Jurkat, Clone E6-1 (cell line): ENCODE data around the gene SGSM1.

Source experiments
- DNase-seq: peaks from one replicate; pipeline ENCODE4 v3.0.0-alpha.2; 2011; ENCODE audit warnings: low read depth, low spot score
- H3K4me3 ChIP-seq: 2 replicates; pipeline ENCODE4 v1.5.1; 2011; ENCODE audit warnings: mild to moderate bottlenecking, low read length, control low read depth, moderate library complexity

Gene SGSM1

DNA sequence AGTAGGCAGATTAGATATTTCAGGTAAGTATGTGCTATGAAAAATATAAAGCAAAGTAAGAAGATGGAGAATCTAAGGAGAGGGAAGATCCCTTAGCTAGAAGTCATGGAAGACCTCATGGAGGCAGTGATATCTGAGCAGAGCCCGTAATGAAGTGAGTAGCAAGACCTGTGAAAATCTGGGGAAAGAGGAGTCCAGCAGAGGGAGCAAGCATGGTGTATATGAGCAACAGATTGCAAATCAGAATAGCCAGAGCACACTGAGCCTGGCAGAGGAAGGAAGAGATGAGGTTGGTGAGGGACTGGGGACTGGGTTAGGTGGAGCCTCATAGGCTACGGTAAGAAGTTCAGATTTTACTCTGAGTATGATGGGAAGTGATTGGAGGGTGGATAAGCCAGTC lies 131.1 kb downstream of the SGSM1 start:
- H3K4me3 ChIP-seq, result no peak overlapping the region
- DNase-seq, result peak; percentile 36

DNA sequence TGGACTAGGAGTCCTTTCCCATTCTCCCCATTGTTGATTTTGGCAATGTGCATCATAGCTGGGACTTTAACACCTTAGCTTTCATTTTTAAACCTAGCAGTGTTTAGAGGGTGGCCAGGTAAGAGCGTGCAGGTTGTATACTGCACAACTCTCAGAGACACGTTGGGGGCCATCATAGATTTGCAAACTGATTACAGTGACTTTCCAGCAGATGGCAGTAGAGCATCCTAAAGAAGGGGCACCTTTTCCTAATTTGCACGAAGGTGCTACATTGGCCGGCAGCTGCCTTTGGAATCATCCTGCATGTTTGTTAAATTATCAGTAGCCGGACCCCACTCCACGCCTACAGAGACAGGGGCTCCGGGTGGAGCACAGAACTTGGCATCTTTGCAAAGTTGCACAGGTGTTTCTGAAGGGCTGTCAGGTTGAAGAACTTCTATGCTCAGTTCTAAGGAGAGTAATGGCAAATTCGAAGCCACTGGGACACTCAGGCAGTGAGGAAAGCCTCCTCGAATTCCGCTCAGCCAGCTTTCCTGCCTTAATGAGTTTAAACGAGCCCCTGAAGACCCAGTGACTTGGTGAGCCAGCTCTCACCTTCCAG lies 132.8 kb downstream of the SGSM1 start:
- peak; percentile 47 for DNase-seq
- H3K4me3 ChIP-seq, result no peak overlapping the region

DNA sequence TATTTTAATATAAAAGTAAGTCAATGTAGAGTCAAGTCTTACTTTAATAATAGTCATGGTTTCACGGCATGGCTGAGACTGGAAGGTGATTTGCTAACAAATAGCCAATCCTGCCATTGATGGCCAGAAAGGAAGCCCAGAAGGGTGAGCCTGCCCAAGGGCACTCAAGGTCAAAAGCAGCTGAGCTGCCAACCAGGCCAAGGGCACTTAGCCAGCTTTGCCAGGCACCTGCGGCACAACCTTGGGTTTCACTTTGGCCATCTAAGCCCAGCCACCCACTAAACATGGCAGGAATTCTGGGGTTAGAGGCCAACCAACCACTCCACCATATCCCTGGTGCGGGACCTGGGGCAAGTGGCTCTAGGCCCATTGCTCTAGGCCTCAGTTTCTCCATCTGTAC lies 136.3 kb downstream of the SGSM1 start:
- DNase-seq, result no peak
- no peak overlapping the region for H3K4me3 ChIP-seq

DNA sequence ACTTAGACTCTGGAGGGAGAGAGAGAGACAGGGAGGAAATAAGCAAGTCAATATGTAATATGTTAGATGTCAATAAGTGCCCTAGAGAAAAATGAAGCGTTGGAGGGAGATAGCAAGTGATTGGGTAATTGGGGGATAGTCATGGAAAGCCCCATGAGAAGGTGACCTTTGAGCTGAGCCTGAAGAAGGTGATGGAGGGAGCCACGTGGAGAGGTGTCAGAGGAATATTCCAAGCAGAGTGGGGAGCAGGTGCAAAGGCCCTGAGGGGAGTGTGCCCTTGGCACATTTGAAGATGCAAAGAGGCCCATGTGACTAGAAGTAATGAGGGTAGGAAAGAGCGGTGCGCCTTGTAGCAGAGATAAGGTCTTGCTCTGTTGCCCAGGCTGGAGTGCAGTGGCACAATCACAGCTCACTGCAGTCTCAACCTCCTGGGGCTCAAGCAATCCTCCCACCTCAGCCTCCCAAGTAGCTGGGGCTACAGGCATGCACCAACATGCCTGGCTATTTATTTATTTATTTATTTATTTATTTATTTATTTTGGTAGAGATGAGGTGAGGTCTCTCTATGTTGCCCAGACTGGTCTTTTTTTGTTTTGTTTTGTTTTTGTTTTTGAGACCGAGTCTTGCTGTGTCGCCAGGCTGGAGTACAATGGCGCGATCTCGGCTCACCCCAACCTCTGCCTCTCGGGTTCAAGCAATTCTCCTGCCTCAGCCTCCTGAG lies 138.4 kb downstream of the SGSM1 start:
- DNase-seq, result no peak
- no peak overlapping the region for H3K4me3 ChIP-seq

DNA sequence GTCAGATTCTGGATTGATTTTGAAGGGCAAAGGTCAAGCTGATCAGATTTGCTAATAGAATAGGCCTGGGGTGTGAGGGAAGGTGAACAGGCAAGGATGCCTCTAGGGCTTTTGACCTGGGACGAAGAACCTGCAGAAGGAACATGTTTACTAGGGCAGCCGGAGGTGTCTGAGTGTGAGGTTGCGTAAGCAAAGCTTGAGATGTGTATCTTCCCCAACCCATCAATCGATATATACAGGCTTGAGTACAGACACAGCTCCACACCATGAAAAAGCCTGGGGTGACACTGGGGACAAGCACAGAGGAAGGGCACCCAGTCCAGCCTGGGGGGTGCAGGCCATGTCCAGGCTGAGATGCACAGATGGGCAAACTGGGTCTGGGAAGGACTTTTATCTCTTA lies 139.4 kb downstream of the SGSM1 start:
- no peak for DNase-seq
- H3K4me3 ChIP-seq, result no peak overlapping the region

DNA sequence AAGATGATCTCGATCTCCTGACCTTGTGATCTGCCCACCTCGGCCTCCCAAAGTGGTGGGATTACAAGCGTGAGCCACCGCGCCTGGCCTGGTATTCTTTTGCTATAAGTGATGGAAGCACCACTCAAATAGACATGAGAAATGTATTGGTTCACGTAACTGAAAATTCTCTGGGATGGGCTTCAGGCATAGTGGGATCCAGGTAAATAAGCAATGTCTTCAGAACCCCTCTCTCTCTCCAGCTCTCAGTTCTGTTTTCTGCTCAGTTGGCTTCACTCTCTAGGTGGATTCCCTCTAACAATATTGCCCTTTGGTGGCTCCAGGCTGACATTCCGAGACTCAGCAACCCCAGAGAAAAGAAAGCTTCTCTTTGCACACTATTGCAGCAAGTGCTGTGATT lies 141.4 kb downstream of the SGSM1 start:
- no peak overlapping the region for H3K4me3 ChIP-seq
- DNase-seq, result no peak

DNA sequence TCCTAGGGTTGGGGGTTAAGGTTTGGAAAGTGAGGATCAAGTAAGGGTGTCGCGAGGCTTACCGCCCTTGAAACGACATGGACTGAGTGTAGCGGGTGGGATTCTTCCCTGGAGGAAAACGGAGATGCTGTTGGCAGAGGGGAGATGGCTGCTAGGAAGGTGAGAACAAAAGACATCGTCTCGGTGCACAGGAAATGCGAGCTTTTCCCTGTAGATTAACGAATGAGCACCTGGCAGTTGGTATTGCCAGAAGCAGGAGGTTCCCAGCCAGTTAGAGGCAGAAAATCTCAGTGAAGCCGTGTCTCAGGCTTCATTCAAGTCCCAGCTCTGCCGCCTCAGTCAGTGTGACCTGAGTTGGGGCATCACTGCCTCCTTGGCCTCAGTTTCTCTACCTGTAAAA lies 141.9 kb downstream of the SGSM1 start:
- no peak overlapping the region for H3K4me3 ChIP-seq
- DNase-seq, result no peak

DNA sequence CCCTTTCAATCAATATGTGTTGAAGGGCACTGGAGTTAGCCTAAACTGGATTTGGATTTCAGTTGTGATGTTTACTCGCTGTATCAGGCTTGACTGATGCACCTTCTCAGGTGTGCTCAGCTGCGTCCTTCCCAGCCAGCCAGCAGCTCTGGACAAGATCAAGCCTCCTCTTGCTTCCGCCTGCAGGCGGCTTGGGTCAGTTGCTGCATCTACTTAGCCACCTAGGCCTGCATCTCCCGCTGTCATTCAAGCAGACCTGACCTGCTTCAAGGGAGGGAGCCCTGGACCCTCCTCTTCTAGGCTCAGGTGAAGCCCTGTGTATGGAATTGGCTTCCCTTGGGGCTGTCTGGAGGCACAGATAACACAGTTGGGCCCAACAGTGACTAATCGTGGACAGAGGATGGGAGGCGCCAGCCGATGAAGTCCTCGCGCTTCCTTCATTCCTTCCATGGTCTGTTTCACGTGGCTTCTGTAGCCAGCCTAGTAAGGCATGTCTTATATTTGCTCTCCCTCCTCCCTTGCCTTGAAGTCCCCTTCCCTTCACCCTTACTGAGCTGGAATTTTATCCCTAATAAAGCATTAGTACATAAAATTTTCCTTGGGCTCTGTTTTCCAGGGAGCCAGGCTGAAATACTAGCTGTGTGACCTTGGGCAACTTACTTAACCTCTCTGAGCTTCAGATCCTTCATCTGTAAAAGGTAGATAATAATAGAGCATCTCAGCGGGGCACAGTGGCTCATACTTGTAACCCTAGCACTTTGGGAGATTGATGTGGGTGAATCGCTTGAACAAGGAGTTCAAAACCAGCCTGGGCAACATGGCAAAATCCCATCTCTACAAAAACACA lies 142.6 kb downstream of the SGSM1 start:
- H3K4me3 ChIP-seq, result no peak overlapping the region
- no peak for DNase-seq

DNA sequence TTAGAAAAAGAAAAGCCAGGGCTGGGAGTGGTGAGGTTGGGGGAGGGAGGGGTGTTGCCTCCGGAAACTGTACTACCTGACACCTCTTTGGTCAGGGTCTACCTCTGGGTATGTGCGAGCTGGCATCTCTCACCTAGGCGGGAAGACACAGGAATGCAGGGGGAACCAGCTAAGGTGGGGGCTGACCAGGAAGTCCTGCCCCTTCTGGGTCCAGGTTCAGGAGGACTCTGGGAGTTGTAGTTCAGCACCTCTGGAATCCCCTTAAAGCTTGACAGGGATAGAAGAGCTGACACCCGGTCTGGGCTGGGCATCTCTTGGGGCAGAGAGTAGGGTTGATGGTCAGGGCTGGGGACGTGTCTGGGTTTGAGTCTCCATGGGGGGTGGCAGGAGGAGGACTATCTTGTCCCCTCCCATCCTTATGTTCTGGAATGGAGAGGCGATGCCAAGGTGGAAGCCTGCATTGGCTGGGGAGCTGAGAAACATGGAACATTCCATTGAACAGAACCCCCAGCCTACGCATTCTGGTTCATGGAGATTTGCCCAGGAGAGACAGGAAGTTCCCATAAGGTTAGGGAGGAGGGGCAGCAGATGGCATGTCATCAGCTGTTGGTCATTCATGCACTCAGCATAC lies 144.4 kb downstream of the SGSM1 start:
- no peak overlapping the region for H3K4me3 ChIP-seq
- no peak for DNase-seq

DNA sequence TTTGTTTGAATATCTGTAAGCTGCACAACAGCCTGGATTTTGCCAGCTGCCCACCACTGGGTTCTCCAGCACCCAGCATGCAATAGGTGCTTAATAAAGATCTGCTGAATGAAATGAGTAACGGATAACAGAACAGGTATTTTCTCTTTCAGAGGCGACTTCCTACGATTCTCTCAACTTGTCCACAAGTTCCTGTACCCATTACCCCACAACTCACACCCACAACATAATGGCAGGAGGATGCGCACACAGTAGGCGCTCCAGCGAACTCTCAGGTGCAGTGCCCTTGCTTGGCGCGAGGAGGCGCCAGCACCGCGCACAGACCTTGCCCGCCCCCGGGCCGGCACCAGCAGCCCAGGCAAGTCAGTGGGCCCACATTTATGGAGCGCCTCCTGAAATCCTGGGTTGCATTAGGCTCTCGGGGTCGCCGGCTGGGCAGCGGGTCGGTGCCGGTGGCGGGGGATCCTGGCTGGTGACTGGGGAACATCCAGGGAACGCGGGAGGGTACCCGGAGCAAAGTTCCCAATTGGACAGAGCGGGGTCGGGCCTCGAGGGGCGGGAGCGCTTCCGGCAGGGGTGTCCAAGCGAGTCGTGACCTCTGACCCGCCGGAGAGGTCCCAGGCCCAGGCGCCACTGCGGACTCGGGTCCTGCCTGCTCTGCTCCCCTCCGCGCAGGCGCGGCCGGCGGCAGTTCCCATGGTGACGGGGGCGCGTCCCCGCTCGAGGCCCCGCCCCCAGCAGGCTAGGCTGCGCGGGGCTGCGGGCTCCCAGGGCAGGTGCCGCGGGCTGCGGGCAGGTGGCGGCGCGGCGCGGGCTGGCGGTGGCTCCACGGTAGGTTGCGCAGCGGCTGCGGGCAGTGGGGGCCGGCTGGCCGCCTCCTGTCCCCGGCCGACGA lies 146.2 kb downstream of the SGSM1 start, which contains the start of gene KIAA1671:
Gene KIAA1671 (plus strand): TSS at position 775 of the 895 bp plus-strand sequence. CDS start 75,284 bp downstream, outside the sequence.
- peak within 1 kb of the TSS; percentile 76 for H3K4me3 ChIP-seq
- DNase-seq, result peak; percentile 51

DNA sequence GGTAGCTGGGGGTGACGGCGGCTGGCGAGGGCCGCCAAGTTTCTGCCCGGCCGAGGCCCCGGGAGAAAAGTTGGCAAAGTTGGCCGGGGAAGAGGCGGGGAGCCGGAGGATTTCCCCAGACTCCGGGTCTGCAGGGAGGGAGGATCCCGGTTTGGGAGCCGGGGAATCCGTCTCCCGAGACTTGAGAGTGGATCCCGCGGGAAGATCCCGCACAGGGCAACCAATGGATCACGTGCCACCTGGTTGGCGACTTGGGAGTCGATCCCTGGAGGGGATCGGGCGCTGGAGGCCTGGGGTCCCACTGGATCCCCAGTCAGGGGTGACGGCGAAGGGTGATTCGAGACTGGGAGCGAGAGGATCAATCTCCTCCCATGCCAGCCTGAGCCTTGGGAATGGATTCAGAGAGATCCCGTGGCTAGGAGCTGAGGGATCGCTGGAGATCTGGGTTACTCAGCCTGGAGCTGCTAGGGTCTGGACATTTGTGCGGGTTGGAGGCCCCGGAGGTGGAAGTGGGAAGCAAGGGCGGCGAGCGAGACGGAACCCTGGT lies 146.9 kb downstream of the SGSM1 start:
- DNase-seq, result no peak

DNA sequence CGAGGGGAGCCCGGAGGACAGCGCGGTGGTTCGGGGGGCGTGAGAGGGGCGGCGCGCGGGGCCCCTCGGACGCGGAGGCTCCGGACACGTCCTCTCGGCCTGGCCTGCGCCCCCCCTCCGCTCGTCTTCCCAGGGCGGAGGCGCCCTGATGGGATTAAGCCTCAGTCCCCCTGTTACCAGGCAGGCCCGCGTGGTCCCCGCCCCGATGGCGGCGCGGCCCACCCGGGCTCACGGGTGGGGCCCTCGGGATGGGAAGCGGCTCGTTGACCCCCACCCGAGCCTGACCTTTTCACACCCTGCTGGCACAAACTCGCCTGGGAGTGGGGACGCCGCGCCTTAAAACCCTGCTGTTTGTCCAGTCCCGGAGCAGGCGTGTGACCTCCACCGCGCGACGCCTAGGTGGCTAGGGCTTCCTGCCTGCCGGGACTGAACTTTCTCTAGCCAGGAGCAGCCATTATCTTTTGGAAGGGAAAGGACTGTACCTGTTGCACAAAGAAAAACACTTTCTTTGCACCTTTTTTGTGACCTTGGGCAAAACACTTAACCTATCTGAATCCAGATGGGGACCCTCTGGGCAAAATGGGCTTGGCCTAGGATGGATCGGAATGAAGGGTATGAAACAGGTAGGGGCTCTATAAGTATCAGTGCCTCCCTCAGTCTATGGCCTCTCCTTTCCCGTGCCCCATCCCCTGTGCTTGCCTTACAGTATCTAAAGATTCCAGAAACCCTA lies 147.5 kb downstream of the SGSM1 start:
- no peak for DNase-seq
- H3K4me3 ChIP-seq, result no peak overlapping the region

More for the DNA sequence above, 146.9 kb downstream of the SGSM1 start:
- H3K4me3 ChIP-seq, result peak overlapping the region; percentile 42

DNA sequence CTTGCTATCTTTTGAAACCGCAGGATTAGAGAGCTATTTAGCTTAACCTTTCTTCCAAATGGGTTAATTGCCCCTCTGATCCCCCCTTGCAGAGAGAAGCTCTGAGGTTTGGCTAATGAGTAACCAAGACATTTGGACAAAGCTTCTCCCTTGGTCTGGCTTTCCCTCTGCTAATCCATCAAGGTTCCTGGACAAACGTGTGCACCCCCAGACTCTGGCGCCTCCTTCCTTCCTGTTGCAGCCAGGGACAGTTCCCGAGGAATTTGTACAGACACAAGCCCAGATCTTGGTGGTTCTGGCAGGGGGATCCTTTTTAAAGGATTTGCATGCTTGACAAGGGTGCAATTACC lies 148.1 kb downstream of the SGSM1 start:
- DNase-seq, result no peak

DNA sequence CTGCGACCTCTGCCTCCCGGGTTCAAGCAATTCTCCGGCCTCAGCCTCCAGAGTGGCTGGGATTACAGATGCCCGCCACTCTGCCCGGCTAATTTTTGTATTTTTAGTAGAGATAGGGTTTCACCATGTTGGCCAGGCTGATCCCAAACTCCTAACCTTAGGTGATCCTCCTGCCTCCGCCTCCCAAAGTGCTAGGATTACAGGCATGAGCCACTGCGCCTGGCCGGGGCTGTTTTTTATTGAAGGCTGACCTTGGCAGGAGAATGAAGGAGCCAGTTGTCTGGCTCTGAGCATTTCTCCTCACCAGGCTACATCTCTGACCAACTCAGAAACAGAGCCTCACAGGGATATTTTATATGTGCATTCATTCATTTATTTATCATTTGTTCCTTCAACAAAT lies 148.8 kb downstream of the SGSM1 start:
- no peak for DNase-seq

More for the DNA sequence above, 148.1 kb downstream of the SGSM1 start:
- no peak overlapping the region for H3K4me3 ChIP-seq

DNA sequence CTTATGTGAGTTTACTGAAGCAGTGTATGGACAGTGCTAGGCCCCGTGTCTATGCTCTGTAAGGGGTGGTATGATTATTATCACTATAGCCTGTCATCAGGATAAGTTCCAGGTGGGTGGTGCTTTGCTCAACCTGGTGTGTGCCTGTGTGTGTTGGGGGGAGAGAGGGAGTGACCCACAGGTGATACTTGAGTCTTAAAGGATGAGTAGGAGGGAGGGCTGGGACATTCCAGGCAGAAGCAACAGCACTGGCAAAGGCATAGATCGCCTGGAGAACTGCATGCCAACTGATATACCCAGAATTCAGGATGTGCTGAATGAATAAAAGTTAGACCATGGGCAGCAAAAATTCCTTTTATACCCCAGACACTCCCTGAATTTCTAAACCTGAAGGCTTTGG lies 151.0 kb downstream of the SGSM1 start:
- no peak overlapping the region for H3K4me3 ChIP-seq
- no peak for DNase-seq

More for the DNA sequence above, 148.8 kb downstream of the SGSM1 start:
- H3K4me3 ChIP-seq, result no peak overlapping the region

DNA sequence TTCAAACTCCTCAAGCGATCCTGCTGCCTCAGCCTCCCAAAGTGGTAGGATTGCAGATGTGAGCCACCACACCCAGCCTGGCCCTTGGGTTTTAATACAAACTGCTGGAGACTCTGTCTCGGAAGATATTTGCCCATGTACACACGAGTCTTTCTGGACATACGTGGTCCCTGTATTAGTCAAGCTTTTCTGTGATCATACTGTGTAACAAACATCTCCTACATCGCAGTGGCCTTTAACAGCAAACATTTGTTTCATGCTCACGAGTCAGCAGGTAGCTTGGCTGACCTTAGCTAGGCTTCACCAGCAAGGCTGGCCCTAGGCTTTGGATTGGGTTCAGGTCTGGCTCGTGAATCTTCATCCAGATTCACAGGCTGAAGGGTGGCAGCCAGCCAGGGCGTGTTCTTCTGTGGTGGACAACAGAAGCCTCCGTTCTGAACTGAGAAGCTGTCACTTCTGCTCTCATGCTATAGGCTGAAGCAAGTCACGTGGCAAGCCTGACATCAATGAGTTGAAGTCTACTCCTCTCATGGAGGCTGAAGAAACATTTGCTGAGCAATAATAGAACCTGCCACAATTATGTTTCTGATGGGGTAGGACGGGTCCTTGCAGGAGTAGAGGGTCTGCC lies 155.3 kb downstream of the SGSM1 start:
- H3K4me3 ChIP-seq, result no peak overlapping the region
- peak; percentile 7 for DNase-seq

DNA sequence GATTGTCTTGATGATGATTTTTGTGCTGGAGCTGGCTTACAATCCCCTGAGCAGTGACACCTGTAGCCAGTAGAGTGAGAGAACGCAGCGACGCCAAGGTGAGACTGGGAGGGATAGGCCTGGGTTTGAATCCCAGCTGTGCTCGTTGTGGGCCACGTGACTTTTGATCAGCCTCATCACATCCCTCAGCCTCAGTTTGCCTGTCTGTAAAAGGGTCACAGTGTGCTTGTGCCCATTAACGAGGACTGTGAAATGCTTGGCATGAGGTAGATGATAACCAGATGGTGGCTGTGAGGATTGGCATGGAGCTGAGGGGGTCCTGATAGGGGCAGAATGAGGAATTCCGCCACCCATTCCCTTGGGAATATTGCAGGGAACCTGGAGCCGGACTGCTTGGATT lies 156.1 kb downstream of the SGSM1 start:
- no peak for DNase-seq
- H3K4me3 ChIP-seq, result no peak overlapping the region
